PC-3 (cell line): ENCODE data around the gene CCDC92B. TPM values are rescaled to one million over a fixed set of nuclear protein-coding genes. Genes with fewer than 3 reads are reported as not detected.

Experiments
- ATAC-seq: fragments of 200-7000 bp; cut with Tn5 transposase; 2 replicates; pipeline ENCODE4 v1.9.1; 2020; ENCODE audit warnings: mild to moderate bottlenecking, moderate library complexity
- BruUV-seq: library from RNA; stranded (reverse); fragments of 400-500 nt; replicated peaks from 2 replicates; lab custom pipeline; 2021; lab: Mats Ljungman, UMichigan
- CTCF ChIA-PET: fragments of 300-600 bp; sonication (Branson Sonifier 250); formaldehyde crosslinking; loops from one replicate; lab custom pipeline; 2022; ENCODE audit warnings: antibody characterized with exemption; lab: Charles Lee
- POLR2A ChIA-PET: fragments of 300-600 bp; sonication (Branson Sonifier 250); formaldehyde crosslinking; loops from one replicate; lab custom pipeline; 2022; ENCODE audit warnings: antibody characterized with exemption; ENCODE audit not compliant: unreplicated experiment; lab: Charles Lee
- DNase-seq: peaks from one replicate; pipeline ENCODE4 v3.0.0-alpha.2; 2015
- H2AFZ ChIP-seq: fragments of 300-600 bp; sonication (generic); 2 replicates; pipeline ENCODE4 v1.6.0; 2016; ENCODE audit warnings: antibody characterized with exemption, low read length
- H3F3A ChIP-seq: fragments of 300-600 bp; sonication (generic); one replicate; pipeline ENCODE4 v1.6.0; 2017; ENCODE audit warnings: antibody characterized with exemption, low read length, control low read depth, mild to moderate bottlenecking; ENCODE audit not compliant: unreplicated experiment
- H3K27ac ChIP-seq: fragments of 300-600 bp; sonication (generic); 2 replicates; pipeline ENCODE4 v1.5.1; 2016; ENCODE audit warnings: mild to moderate bottlenecking, low read length
- H3K27me3 ChIP-seq: fragments of 300-600 bp; sonication (generic); 2 replicates; pipeline ENCODE4 v1.6.1; 2016; ENCODE audit warnings: low read length, mixed read lengths
- H3K36me3 ChIP-seq: fragments of 300-600 bp; sonication (generic); 2 replicates; pipeline ENCODE4 v1.6.1; 2016; ENCODE audit warnings: low read depth, mixed run types, low read length, mixed read lengths
- H3K4me1 ChIP-seq: fragments of 300-600 bp; sonication (generic); 2 replicates; pipeline ENCODE4 v1.5.1; 2016; ENCODE audit warnings: low read length; ENCODE audit not compliant: insufficient read depth
- H3K4me2 ChIP-seq: fragments of 300-600 bp; sonication (generic); 2 replicates; pipeline ENCODE4 v1.6.0; 2016; ENCODE audit warnings: low read length
- H3K4me3 ChIP-seq: fragments of 300-600 bp; sonication (generic); 2 replicates; pipeline ENCODE4 v1.5.1; 2016; ENCODE audit warnings: mild to moderate bottlenecking, low read length, mixed read lengths
- H3K79me2 ChIP-seq: fragments of 300-600 bp; sonication (generic); 2 replicates; pipeline ENCODE4 v1.6.1; 2017; ENCODE audit warnings: low read length, mixed read lengths
- H3K9ac ChIP-seq: fragments of 300-600 bp; sonication (generic); 2 replicates; pipeline ENCODE4 v1.6.0; 2016; ENCODE audit warnings: mild to moderate bottlenecking, low read length
- H3K9me2 ChIP-seq: fragments of 300-600 bp; sonication (generic); replicated peaks from 2 replicates; pipeline ENCODE4 v1.6.1; 2016; ENCODE audit warnings: mixed run types, low read length, mixed read lengths
- H3K9me3 ChIP-seq: fragments of 300-600 bp; sonication (generic); 2 replicates; pipeline ENCODE4 v1.6.1; 2016; ENCODE audit warnings: low read length, mixed read lengths
- H4K20me1 ChIP-seq: fragments of 300-600 bp; sonication (generic); 2 replicates; pipeline ENCODE4 v1.6.1; 2016; ENCODE audit warnings: low read length, mixed read lengths
- EZH2 ChIP-seq: fragments of 300-600 bp; sonication (generic); IDR thresholded peaks from one replicate; pipeline ENCODE4 v1.6.1; 2017; ENCODE audit warnings: antibody characterized with exemption, mild to moderate bottlenecking, low read length; ENCODE audit not compliant: unreplicated experiment
- EZH2phosphoT487 ChIP-seq: fragments of 300-600 bp; sonication (generic); IDR thresholded peaks from 2 replicates; pipeline ENCODE4 v1.6.1; 2018; ENCODE audit warnings: mild to moderate bottlenecking, antibody characterized with exemption, low read length, borderline replicate concordance
- intact Hi-C: fragments of 100-400 bp; cut with micrococcal nuclease; formaldehyde crosslinking; loops from 2 replicates; pipeline ENCODE4 v1.9.0; 2023
- total RNA-seq: library from RNA; depleted of rRNA; stranded (reverse); fragments of >200 nt; gene quantifications from 2 replicates; pipeline ENCODE4 v1.2.3, GENCODE V29; 2014
- TF ChIP-seq, protein P1 (sequence below): fragments of 300-600 bp; sonication (generic); conservative IDR thresholded peaks from 2 replicates; pipeline ENCODE4 v1.5.1; 2017; ENCODE audit warnings: antibody characterized with exemption, low read depth, mild to moderate bottlenecking, low read length

The CCDC92B gene
- total RNA-seq, 1 experiment from 2014 or later = not detected

GRCh38 chr17:2692781-2693135 is 56.7 kb downstream of the CCDC92B start:
- Histone ChIP-seq H3K27me3 (no peaks in the 10 kb centered on the region), H3K4me2 (no peak overlapping the region), H2AFZ (no peak overlapping the region), H3K4me1 (no peaks in the 10 kb centered on the region), H3K79me2 (no peaks in the 10 kb centered on the region), H3K9me3 (no peaks in the 10 kb centered on the region), H3K4me3 (no peak overlapping the region), H3K9ac (no peak overlapping the region), H3F3A (no peaks in the 10 kb centered on the region), H4K20me1 (no peaks in the 10 kb centered on the region), H3K36me3 (no peaks in the 10 kb centered on the region; the same call in 1 of the 2 replicates), H3K9me2 (no peaks in the 10 kb centered on the region), H3K27ac (no peak overlapping the region)
- intact Hi-C loops = no loop called here
- ChIA-PET POLR2A (interaction anchor here (0.6 kb wide), 1 partner anchor 111 kb away, joined by 3 read pairs; no protein-coding TSS in a partner anchor), CTCF (no interaction called here)
- DNase-seq (no peak), ATAC-seq (no peak)
- BruUV-seq = no TSS peak
- TF ChIP-seq, protein P1, sequence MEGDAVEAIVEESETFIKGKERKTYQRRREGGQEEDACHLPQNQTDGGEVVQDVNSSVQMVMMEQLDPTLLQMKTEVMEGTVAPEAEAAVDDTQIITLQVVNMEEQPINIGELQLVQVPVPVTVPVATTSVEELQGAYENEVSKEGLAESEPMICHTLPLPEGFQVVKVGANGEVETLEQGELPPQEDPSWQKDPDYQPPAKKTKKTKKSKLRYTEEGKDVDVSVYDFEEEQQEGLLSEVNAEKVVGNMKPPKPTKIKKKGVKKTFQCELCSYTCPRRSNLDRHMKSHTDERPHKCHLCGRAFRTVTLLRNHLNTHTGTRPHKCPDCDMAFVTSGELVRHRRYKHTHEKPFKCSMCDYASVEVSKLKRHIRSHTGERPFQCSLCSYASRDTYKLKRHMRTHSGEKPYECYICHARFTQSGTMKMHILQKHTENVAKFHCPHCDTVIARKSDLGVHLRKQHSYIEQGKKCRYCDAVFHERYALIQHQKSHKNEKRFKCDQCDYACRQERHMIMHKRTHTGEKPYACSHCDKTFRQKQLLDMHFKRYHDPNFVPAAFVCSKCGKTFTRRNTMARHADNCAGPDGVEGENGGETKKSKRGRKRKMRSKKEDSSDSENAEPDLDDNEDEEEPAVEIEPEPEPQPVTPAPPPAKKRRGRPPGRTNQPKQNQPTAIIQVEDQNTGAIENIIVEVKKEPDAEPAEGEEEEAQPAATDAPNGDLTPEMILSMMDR = no peak
- TF ChIP-seq EZH2phosphoT487 = no peak
- no peak for TF ChIP-seq EZH2

DNA sequence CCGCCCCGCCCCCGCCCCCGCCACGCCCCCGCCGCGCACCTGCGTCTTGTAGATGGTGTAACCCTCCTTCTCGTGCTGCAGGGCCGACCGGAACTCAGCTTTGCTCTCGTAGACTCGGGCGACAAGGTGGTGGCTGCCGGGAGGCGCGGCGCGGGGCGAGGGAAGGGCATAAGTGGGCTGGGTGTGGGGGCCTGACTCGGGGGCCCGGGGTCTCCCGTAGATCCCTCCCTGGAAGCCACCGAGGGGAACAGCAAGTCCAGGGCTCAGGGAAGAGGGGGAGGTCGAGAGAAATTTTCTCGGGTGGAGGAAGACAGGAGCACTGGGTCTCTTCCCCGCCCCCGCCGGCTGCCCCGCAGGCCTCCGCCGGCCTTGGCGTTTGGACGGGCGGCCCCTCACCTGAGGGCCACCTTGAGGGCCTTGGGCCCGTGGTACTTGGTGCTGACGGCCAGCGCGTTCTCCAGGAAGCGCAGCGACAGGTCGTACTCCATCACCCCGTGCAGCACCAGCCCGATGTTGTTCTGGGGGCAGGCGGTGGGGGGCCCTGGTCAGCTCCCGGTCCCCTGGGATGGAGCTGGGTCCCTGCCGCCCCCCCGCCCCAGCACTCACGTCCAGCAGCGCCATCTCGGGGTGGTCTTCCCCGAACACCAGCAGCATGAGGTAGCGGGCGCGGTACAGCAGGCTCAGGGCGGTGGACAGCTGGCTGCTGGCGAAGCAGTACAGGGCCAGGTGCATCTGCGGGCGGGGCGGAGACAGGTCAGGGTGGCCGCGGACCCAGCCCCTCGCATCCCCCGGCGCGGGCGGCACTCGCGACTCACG is 57.3 kb downstream of the CCDC92B start:
- BruUV-seq = no TSS peak

More for the DNA sequence above, 57.3 kb downstream of the CCDC92B start:
- TF ChIP-seq EZH2 (no peak), EZH2phosphoT487 (no peak)
- TF ChIP-seq, protein P1 = no peak
- no peaks in the 10 kb centered on the region for H3K27me3 ChIP-seq
- H3K36me3 ChIP-seq = no peaks in the 10 kb centered on the region; the same call in 1 of the 2 replicates
- H3K27ac ChIP-seq = no peak overlapping the region
- ATAC-seq (no peak), DNase-seq (no peak)
- H2AFZ ChIP-seq = no peak overlapping the region
- H3K4me3 ChIP-seq = no peak overlapping the region
- H3K4me2 ChIP-seq = no peak overlapping the region
- intact Hi-C loops = no loop called here
- POLR2A ChIA-PET = no interaction called here
- H3K79me2 ChIP-seq = no peaks in the 10 kb centered on the region
- no peaks in the 10 kb centered on the region for H3K9me3 ChIP-seq
- no peaks in the 10 kb centered on the region for H3K9me2 ChIP-seq
- H3F3A ChIP-seq = no peaks in the 10 kb centered on the region
- H4K20me1 ChIP-seq = no peaks in the 10 kb centered on the region
- H3K9ac ChIP-seq = no peak overlapping the region
- CTCF ChIA-PET = no interaction called here
- no peaks in the 10 kb centered on the region for H3K4me1 ChIP-seq
